ENCODE results near the gene GIT1.

Gene GIT1

DNA sequence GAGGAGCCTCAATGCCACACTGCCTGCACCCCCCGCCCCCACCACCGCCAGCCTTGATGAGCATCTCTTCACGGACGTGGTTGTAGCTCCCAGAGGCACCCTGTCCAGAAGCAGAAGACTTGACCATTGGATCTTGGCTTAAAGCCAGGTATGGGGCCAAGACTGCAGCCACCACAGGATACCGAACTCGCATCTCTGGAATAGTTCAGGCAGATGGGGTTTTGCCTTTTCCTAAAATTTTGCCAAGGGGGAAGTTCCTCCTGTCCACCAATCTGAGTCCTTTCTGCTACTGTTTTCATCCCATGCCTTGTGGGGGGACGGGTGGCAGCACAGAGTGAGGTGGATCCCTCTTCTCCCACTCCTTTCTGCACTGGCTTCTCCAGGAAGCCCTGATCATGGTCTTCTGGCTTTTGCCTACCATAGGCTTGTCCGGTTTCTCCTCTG, 32.3 kb upstream of the GIT1 start:
- no peak for DNase-seq (ENCODE audit: low read depth)
- H3K4me3 ChIP-seq (ENCODE audit: low read depth, low read length) = no peak overlapping the region
- TF ChIP-seq, protein P1, sequence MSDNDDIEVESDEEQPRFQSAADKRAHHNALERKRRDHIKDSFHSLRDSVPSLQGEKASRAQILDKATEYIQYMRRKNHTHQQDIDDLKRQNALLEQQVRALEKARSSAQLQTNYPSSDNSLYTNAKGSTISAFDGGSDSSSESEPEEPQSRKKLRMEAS (IDR thresholded peaks at IDR 0.05; ENCODE audit: low read depth, low read length) = no peak
- no peak for TF ChIP-seq MYC (IDR thresholded peaks at IDR 0.05; ENCODE audit: low read depth, low read length)
- no peak for TF ChIP-seq POLR2A (IDR thresholded peaks at IDR 0.05; ENCODE audit: extremely low read depth, insufficient read length)
- TF ChIP-seq, protein P2, sequence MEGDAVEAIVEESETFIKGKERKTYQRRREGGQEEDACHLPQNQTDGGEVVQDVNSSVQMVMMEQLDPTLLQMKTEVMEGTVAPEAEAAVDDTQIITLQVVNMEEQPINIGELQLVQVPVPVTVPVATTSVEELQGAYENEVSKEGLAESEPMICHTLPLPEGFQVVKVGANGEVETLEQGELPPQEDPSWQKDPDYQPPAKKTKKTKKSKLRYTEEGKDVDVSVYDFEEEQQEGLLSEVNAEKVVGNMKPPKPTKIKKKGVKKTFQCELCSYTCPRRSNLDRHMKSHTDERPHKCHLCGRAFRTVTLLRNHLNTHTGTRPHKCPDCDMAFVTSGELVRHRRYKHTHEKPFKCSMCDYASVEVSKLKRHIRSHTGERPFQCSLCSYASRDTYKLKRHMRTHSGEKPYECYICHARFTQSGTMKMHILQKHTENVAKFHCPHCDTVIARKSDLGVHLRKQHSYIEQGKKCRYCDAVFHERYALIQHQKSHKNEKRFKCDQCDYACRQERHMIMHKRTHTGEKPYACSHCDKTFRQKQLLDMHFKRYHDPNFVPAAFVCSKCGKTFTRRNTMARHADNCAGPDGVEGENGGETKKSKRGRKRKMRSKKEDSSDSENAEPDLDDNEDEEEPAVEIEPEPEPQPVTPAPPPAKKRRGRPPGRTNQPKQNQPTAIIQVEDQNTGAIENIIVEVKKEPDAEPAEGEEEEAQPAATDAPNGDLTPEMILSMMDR (IDR thresholded peaks at IDR 0.05; ENCODE audit: low read depth, low read length) = no peak

DNA sequence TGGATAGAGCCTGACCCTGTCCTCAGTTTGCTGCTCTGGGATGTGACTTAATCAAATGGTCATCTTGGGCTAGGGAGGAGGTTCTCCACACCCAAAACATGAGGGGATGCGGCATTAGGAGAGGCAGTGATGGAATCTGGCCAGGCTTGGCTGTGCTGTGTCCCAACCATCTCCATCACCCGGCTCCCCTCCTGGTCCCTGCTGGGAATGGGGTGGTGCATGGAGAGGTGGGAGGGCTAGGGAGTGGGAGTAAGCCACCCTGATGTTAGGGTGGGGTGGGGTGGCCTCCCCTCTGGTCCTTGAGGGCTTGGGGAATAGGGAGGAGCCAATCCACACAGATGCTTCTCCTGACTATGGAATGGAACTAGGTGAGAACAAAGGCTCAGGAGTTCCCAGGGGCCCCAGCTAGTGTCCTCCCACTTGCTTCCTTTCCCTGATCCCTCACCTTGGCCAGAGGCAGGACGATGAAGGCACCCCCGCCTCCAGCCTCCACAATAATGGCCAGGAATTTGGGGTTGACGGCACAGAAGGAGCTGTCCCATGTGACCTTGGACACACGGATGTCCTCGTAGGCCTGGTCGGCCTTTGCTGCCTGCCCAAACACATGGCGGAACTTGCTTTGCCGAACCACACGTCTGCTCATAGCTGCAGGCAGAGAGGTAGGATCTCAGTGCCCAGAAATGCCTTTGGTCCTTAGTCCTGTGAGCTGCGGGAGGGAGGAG, 31.5 kb upstream of the GIT1 start:
- TF ChIP-seq MYC (IDR thresholded peaks at IDR 0.05; ENCODE audit: low read depth, low read length) (no peak), POLR2A (IDR thresholded peaks at IDR 0.05; ENCODE audit: extremely low read depth, insufficient read length) (no peak)
- TF ChIP-seq, protein P1 (IDR thresholded peaks at IDR 0.05; ENCODE audit: low read depth, low read length) = no peak
- TF ChIP-seq, protein P2 (IDR thresholded peaks at IDR 0.05; ENCODE audit: low read depth, low read length) = no peak
- no peak for DNase-seq (ENCODE audit: low read depth)
- no peak overlapping the region for H3K4me3 ChIP-seq (ENCODE audit: low read depth, low read length)

DNA sequence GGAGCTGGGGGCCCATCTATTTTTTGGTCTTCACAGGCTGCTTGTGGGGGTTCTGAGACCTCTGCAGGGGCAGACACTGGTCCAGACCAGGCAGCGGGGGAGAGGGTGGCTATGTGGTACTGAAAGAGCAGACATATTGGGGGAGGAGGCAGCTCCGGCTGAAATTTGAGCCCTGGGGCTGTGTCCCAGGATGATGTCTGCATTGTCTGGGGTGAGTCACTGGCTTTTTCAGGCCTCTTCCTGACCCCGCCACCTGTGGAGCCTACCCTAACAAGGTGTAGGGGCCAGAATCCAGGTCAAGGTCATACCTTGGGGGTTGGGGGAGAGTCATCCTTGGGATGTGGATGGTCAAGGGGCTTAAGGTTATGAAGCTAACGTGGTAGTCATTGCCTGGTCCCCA, 30.8 kb upstream of the GIT1 start:
- TF ChIP-seq, protein P2 (IDR thresholded peaks at IDR 0.05; ENCODE audit: low read depth, low read length) = no peak
- TF ChIP-seq, protein P1 (IDR thresholded peaks at IDR 0.05; ENCODE audit: low read depth, low read length) = no peak
- TF ChIP-seq MYC (IDR thresholded peaks at IDR 0.05; ENCODE audit: low read depth, low read length) = no peak
- no peak for TF ChIP-seq POLR2A (IDR thresholded peaks at IDR 0.05; ENCODE audit: extremely low read depth, insufficient read length)
- DNase-seq (ENCODE audit: low read depth) = no peak
- H3K4me3 ChIP-seq (ENCODE audit: low read depth, low read length) = no peak overlapping the region

DNA sequence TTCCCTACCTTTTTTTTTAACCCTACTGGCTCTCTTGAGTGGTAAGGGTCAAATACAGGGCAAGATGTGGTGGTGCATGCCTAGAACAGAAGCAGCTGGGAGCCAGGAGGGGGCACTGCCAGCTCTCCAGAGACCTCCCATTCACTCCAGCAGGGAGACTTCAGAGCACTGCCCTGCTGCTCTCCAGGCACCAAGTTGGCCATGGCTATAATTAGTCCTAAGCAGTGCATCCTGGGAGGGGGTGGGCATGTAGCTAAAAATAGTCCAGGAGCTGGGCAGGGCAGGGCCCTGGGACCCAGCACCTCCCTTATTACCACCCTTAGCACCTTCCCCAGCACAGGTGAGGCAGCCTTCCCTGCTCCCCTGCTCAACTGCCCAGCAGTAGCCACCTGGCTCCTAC, 29.8 kb upstream of the GIT1 start:
- H3K4me3 ChIP-seq (ENCODE audit: low read depth, low read length) = no peak overlapping the region
- TF ChIP-seq POLR2A (IDR thresholded peaks at IDR 0.05; ENCODE audit: extremely low read depth, insufficient read length) (no peak), MYC (IDR thresholded peaks at IDR 0.05; ENCODE audit: low read depth, low read length) (no peak)
- TF ChIP-seq, protein P1 (IDR thresholded peaks at IDR 0.05; ENCODE audit: low read depth, low read length) = no peak
- TF ChIP-seq, protein P2 (IDR thresholded peaks at IDR 0.05; ENCODE audit: low read depth, low read length) = peak; percentile 47
- DNase-seq (ENCODE audit: low read depth) = peak; percentile 72

DNA sequence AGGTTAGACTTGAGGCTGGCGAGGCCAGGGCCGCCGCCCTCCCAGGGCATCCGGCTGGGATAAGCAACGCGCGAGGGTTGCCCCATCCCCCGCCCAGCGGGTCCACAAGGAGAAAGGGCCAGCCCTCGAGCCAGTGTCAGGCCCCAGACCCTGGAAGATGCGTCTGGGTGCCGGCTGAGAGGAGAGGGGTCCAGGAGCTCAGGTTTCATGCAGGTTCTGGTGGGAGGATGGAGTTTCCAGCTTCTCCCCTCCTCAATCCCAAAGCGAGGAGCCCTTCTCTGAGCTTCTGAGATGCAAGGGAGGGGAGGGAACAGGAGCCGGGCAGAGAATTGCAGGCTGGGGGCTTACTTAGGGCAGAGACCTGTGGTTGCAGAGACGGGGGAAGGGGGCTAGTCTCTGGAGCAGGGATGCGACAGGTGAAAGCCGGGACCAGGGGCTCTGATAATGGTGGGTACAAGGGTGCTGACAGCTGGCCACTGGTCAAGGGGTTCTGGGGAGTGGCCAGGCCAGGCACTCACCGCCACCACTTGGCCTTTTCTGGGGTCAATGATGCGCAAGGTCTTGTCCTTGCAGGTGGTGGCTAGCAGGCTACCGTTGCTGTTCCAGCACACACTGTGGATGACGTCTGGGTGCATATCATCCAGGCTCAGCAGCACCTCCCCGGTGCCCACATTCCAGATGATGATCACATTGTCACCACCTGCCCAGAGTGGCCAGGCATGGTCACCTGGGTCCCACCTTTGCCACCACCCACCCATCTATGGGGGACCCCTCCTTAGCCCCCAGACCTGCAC, 29.0 kb upstream of the GIT1 start:
- TF ChIP-seq, protein P1 (IDR thresholded peaks at IDR 0.05; ENCODE audit: low read depth, low read length) = no peak
- TF ChIP-seq POLR2A (IDR thresholded peaks at IDR 0.05; ENCODE audit: extremely low read depth, insufficient read length) (no peak), MYC (IDR thresholded peaks at IDR 0.05; ENCODE audit: low read depth, low read length) (no peak)
- TF ChIP-seq, protein P2 (IDR thresholded peaks at IDR 0.05; ENCODE audit: low read depth, low read length) = no peak
- no peak overlapping the region for H3K4me3 ChIP-seq (ENCODE audit: low read depth, low read length)

More for the DNA sequence above, 29.0 kb upstream of the GIT1 start:
- DNase-seq (ENCODE audit: low read depth) = no peak

Data from NB4 (cell line).